ENCODE data around the gene ADCY3. TPM values are rescaled to one million over a fixed set of nuclear protein-coding genes. Genes with fewer than 3 reads are reported as not detected.

The ADCY3 gene
- total RNA-seq, 1 donor = 42.0 TPM

DNA sequence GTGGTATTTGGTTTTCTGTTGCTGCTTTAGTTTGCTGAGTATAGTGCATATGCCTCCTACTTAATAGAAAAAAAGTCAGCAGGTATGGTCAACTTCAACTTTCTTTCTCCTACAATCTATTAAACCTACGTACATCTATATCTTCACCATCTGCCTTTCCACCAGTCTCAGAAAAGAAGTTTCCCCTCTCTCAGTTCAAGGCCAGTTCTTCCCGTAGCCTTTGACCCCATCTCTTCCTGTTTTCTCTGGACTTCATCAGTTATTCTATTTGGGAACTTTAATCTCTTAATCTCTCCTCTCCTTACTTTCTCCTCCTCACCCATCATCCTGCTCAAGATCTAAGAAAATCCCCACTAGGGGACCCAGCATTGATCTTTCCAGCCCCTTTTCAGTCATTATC is 132.5 kb downstream of the ADCY3 start:
- TF ChIP-seq, protein P1, sequence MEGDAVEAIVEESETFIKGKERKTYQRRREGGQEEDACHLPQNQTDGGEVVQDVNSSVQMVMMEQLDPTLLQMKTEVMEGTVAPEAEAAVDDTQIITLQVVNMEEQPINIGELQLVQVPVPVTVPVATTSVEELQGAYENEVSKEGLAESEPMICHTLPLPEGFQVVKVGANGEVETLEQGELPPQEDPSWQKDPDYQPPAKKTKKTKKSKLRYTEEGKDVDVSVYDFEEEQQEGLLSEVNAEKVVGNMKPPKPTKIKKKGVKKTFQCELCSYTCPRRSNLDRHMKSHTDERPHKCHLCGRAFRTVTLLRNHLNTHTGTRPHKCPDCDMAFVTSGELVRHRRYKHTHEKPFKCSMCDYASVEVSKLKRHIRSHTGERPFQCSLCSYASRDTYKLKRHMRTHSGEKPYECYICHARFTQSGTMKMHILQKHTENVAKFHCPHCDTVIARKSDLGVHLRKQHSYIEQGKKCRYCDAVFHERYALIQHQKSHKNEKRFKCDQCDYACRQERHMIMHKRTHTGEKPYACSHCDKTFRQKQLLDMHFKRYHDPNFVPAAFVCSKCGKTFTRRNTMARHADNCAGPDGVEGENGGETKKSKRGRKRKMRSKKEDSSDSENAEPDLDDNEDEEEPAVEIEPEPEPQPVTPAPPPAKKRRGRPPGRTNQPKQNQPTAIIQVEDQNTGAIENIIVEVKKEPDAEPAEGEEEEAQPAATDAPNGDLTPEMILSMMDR (IDR thresholded peaks at IDR 0.05; ENCODE audit: insufficient read depth, low read length) = no peak
- DNase-seq (ENCODE audit: low read depth) = no peak
- H3K4me3 ChIP-seq (ENCODE audit: low read depth, low read length) = no peak overlapping the region

- no peak overlapping the region for H3K4me3 ChIP-seq (ENCODE audit: low read depth, low read length)
- no peak for DNase-seq (ENCODE audit: low read depth)
- TF ChIP-seq, protein P1 (IDR thresholded peaks at IDR 0.05; ENCODE audit: insufficient read depth, low read length) = no peak
Measured at GRCh38 chr2:24785671-24786321, 134.2 kb downstream of the ADCY3 start.

DNA sequence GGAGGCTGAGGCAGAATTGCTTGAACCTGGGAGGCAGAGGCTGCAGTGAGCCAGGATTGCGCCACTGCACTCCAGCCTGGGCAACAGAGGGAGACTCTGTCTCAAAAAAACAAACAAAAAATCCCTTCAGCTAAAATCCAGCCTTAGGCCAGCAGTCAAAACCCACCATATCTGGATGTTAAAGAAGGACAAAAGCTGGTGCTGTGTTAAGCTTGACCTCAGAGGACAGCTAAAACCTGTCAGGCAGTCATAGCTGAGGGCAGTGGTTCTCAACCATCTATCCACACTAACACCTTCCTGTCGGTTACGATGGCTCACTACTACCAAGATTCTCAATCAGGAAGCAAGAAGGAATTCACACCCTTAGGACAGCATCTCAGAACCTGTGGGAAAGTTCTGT is 136.4 kb downstream of the ADCY3 start:
- H3K4me3 ChIP-seq (ENCODE audit: low read depth, low read length) = no peak overlapping the region
- no peak for DNase-seq (ENCODE audit: low read depth)
- TF ChIP-seq, protein P1 (IDR thresholded peaks at IDR 0.05; ENCODE audit: insufficient read depth, low read length) = no peak

- DNase-seq (ENCODE audit: low read depth) = no peak
- TF ChIP-seq, protein P1 (IDR thresholded peaks at IDR 0.05; ENCODE audit: insufficient read depth, low read length) = no peak
- H3K4me3 ChIP-seq (ENCODE audit: low read depth, low read length) = no peak overlapping the region
Measured at GRCh38 chr2:24779116-24779515, 140.9 kb downstream of the ADCY3 start.

DNA sequence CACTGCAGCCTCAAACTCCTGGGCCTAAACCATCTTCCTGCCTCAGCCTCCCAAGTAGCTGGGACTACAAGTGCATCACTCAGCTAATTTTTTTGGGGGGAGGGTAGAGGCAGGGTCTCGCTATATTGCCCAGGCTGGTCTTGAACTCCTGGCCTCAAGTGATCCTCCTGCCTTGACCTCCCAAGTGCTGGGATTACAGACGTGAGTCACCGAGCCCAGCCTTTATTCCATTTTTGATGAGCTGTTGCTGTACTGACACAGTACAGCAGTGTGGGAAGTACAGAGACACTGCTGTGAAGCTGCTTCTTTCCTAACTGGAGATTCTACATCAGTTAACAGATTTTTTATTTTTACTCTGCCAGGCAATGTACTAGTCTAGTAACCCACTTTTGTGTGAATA is 145.7 kb downstream of the ADCY3 start:
- no peak overlapping the region for H3K4me3 ChIP-seq (ENCODE audit: low read depth, low read length)
- TF ChIP-seq, protein P1 (IDR thresholded peaks at IDR 0.05; ENCODE audit: insufficient read depth, low read length) = no peak

DNA sequence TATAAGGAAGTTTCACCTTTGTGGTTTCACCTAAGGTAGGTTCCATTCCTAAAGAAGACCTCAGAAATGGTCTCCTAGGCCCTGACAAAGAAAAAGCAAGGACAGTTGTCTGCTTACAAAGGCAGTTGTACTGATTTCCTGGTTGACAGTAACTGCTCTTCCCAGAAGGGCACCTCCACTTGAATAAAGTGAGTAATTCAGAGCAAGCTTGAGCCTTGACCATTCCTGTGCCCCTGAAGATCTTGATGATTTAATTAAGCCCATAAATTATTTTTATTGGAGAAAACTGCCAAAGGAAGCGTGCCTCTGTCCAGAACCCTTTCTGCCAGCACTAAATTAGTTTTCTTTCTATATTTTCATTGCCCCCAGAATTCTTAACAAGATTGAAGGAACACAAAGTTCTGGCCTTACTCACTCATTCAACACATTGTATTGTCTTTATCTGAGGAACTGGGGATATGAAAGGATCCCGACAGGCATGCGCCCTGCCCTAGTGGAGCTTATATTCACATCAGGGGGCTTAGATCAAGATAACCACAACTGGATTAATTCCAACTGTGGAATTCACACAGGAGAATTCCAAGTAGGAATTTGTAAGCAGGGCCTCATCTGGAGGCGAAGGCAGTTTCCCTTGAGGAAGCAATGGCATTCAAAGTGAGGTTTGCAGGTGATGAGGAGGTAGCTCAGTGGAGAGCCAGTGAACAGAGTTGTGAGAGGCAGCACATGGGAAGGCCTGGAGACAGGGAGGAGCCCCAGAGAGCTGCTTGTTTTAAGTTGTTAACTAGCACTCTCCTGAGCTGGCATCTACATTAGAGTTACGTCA is 148.1 kb downstream of the ADCY3 start:
- TF ChIP-seq, protein P1 (IDR thresholded peaks at IDR 0.05; ENCODE audit: insufficient read depth, low read length) = no peak
- no peak overlapping the region for H3K4me3 ChIP-seq (ENCODE audit: low read depth, low read length)
- no peak for DNase-seq (ENCODE audit: low read depth)

More for the DNA sequence above, 145.7 kb downstream of the ADCY3 start:
- no peak for DNase-seq (ENCODE audit: low read depth)
